HG03565 (cell line): Measurements from ENCODE around the gene RPLP2.

Experiments
- ATAC-seq: cut with Tn5 transposase; IDR thresholded peaks from one replicate; pipeline ENCODE4 v1.9.1; 2021; ENCODE audit warnings: mild to moderate bottlenecking, moderate library complexity; ENCODE audit not compliant: unreplicated experiment

The RPLP2 gene

GRCh38 chr11:833114-833791, 23.5 kb downstream of the RPLP2 start:
- ATAC-seq = no peak

GRCh38 chr11:833849-834311, 24.1 kb downstream of the RPLP2 start:
- no peak for ATAC-seq

- ATAC-seq = no peak
These were observed 24.9 kb downstream of the RPLP2 start for GRCh38 chr11:834371-835316.

- no peak for ATAC-seq
These were observed 26.5 kb downstream of the RPLP2 start for GRCh38 chr11:836274-836673.

GRCh38 chr11:836700-837099, 26.9 kb downstream of the RPLP2 start:
- ATAC-seq = no peak

- no peak for ATAC-seq
These were observed 27.6 kb downstream of the RPLP2 start for GRCh38 chr11:837189-837989.

GRCh38 chr11:837990-838307, 28.2 kb downstream of the RPLP2 start:
- ATAC-seq = no peak

GRCh38 chr11:838441-839279, 28.9 kb downstream of the RPLP2 start:
- no peak for ATAC-seq

- no peak for ATAC-seq
These were observed 29.5 kb downstream of the RPLP2 start for GRCh38 chr11:839280-839623.

- ATAC-seq = no peak
These were observed 30.3 kb downstream of the RPLP2 start for GRCh38 chr11:839875-840617.

- no peak for ATAC-seq
These were observed 32.2 kb downstream of the RPLP2 start for GRCh38 chr11:841981-842369.

- peak; percentile 57 for ATAC-seq
These were observed 32.7 kb downstream of the RPLP2 start, which contains the start of the genes POLR2L and TSPAN4 for GRCh38 chr11:842370-843002. POLR2L (minus strand) TSS chr11:842529; CDS start chr11:842508, 21 bp downstream. TSPAN4 (plus strand) TSS chr11:842852; CDS start chr11:850305, 7,453 bp downstream.

- ATAC-seq = no peak
These were observed 33.4 kb downstream of the RPLP2 start for GRCh38 chr11:843086-843734.

- ATAC-seq = no peak
These were observed 34.3 kb downstream of the RPLP2 start for GRCh38 chr11:843818-844692.

GRCh38 chr11:844693-845644, 35.2 kb downstream of the RPLP2 start:
- ATAC-seq = no peak

- no peak for ATAC-seq
These were observed 36.2 kb downstream of the RPLP2 start for GRCh38 chr11:845872-846495.
